Vagina (tissue), 2 donors: ENCODE data around the gene FXR2.

Experiments used
- CTCF ChIP-seq, 3 experiments: fragments of 450-650 bp in 2 of 3; fragments of 200-600 bp in 1 of 3; sonication (generic) in 1 of 3; IDR thresholded peaks; one replicate each; pipeline ENCODE4 v1.5.1; 2017 to 2019; ENCODE audit warnings: antibody characterized with exemption in 3 of 3, mild to moderate bottlenecking in 2 of 3, moderate library complexity in 2 of 3
- POLR2A ChIP-seq, 2 donors: fragments of 450-650 bp; IDR thresholded peaks; one replicate each; pipeline ENCODE4 v1.6.1; 2017; ENCODE audit warnings: antibody characterized with exemption in 2 of 2, mild to moderate bottlenecking in 2 of 2, moderate library complexity in 2 of 2
- POLR2AphosphoS5 ChIP-seq, 2 donors: sonication (generic); formaldehyde crosslinking; IDR thresholded peaks; one replicate each; pipeline ENCODE4 v1.9.0; 2017; ENCODE audit warnings: antibody characterized with exemption in 2 of 2, mild to moderate bottlenecking in 2 of 2, low read depth in 1 of 2; ENCODE audit not compliant: insufficient read depth in 1 of 2

- TF ChIP-seq POLR2A (IDR thresholded peaks at IDR 0.05) (no peak), CTCF (IDR thresholded peaks at IDR 0.05) (no peak), POLR2AphosphoS5 (IDR thresholded peaks at IDR 0.05; ENCODE audit: insufficient read depth in 1 of 2, low read depth in 1 of 2) (no peak)
Observed at GRCh38 chr17:7646457-7646856, 31.8 kb upstream of the FXR2 start.
